ENCODE measurements around the gene SNPH.

Gene SNPH

DNA sequence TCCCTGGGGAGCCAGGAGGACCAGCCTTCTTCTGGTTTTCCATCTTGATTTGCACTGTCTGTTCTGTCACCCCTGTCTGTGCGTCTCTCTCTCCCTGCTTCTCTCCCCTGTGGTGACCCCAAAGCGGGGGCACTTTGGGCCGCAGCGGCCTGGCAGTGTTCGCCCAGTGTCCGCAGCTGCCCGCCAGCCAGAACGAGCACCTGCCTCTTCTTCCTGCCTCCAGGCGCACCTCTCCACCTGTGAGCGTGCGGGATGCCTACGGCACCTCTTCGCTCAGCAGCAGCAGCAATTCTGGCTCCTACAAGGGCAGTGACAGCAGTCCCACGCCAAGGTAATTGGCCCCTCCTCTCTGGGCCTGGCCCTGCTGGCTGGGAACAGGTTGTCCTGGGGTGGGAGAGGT, 30.8 kb downstream of the SNPH start:
- no peak for DNase-seq (ENCODE audit: low read depth)
- TF ChIP-seq, protein P1, sequence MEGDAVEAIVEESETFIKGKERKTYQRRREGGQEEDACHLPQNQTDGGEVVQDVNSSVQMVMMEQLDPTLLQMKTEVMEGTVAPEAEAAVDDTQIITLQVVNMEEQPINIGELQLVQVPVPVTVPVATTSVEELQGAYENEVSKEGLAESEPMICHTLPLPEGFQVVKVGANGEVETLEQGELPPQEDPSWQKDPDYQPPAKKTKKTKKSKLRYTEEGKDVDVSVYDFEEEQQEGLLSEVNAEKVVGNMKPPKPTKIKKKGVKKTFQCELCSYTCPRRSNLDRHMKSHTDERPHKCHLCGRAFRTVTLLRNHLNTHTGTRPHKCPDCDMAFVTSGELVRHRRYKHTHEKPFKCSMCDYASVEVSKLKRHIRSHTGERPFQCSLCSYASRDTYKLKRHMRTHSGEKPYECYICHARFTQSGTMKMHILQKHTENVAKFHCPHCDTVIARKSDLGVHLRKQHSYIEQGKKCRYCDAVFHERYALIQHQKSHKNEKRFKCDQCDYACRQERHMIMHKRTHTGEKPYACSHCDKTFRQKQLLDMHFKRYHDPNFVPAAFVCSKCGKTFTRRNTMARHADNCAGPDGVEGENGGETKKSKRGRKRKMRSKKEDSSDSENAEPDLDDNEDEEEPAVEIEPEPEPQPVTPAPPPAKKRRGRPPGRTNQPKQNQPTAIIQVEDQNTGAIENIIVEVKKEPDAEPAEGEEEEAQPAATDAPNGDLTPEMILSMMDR (conservative IDR thresholded peaks at IDR 0.05; ENCODE audit: low read length) = no peak
- no peak overlapping the region for H3K4me3 ChIP-seq (ENCODE audit: low read length)

DNA sequence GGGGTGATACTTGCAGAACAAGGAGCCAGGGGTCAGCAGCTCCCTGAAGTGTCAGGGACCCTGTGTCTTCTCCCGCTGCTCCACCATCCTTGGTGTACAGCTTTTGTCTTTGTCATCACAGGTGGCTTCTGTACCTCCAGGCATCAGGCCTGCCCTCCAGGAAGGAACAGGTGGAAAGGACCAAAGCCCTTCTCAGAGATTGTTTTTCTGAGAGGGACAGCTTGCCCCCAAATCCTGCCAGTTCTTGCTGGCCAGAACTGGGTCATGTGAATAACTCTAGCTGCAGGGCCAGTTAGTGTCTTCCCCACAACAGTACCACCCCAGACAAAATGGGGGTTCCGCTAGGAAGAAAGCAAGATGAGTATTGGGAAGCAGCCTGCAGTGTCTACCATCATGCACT, 31.4 kb downstream of the SNPH start:
- DNase-seq (ENCODE audit: low read depth) = no peak
- TF ChIP-seq, protein P1 (conservative IDR thresholded peaks at IDR 0.05; ENCODE audit: low read length) = no peak
- no peak overlapping the region for H3K4me3 ChIP-seq (ENCODE audit: low read length)

DNA sequence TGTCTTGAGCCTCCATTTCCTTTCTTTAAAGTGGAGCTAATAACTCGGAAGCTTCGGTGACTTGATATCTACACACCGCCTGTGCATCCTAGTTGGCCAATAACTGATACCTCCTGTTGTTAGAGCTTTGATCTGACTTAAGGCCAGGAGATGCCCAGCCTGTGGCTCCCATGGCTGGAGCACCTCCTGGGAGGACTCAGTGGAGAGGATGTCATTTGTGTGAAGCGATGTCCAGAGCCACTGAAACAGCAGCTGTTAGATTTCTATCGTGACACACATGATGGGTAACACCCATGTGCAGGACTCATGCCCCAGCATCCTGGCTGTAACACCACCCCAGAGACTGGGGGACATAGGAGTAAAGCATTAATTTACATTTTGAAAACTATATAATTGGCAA, 32.1 kb downstream of the SNPH start:
- DNase-seq (ENCODE audit: low read depth) = no peak
- no peak overlapping the region for H3K4me3 ChIP-seq (ENCODE audit: low read length)
- TF ChIP-seq, protein P1 (conservative IDR thresholded peaks at IDR 0.05; ENCODE audit: low read length) = no peak

DNA sequence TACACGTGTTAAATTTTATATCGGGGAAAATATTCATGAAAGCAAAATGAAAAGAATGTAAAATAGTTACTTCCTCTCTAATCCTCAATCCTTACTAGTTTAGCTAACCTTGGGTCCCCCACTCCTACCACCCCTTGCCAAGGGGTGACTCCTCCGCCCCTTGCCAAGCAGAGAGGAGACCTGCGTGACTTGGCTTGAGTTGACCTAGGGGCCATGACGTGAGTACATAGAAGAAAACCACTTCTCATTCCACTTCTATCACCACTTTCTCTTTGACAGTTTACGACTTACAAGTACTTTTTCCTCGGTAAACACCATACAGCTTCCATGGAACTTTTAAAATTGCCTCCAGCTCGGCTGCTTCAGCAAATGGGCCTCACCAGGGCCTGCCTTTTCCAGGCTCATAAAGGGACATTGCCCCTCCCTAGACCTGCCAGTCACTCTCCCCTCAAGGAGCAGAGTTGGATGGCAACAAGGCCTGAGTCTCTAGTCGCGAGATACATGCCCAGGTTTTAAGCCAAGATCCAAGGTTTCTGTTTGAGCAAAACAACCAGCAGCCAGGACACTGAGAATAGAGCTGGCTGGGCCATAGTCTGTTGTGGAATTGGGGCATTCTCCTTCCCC, 32.9 kb downstream of the SNPH start:
- no peak for DNase-seq (ENCODE audit: low read depth)
- TF ChIP-seq, protein P1 (conservative IDR thresholded peaks at IDR 0.05; ENCODE audit: low read length) = no peak
- H3K4me3 ChIP-seq (ENCODE audit: low read length) = no peak overlapping the region

DNA sequence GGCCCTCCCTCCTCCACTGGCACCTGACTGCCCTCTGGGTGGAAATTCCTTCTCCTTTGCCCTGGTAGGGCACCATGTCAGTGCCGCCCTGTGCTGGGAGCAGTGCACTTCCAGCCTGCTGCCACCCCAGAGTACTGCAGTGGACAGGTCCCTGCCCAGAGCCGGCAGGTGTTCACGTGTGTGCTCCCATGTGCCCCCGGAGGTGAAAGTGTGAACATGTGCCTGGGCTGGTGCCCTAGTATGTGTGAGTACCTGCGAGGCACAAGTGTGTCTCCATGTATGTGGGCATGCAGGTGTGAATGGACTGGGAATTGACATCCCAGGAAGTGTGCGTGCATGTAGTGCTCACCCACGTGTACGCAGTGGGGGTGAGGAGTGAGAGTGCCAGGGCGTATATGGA, 33.4 kb downstream of the SNPH start:
- TF ChIP-seq, protein P1 (conservative IDR thresholded peaks at IDR 0.05; ENCODE audit: low read length) = no peak
- DNase-seq (ENCODE audit: low read depth) = no peak
- H3K4me3 ChIP-seq (ENCODE audit: low read length) = no peak overlapping the region

DNA sequence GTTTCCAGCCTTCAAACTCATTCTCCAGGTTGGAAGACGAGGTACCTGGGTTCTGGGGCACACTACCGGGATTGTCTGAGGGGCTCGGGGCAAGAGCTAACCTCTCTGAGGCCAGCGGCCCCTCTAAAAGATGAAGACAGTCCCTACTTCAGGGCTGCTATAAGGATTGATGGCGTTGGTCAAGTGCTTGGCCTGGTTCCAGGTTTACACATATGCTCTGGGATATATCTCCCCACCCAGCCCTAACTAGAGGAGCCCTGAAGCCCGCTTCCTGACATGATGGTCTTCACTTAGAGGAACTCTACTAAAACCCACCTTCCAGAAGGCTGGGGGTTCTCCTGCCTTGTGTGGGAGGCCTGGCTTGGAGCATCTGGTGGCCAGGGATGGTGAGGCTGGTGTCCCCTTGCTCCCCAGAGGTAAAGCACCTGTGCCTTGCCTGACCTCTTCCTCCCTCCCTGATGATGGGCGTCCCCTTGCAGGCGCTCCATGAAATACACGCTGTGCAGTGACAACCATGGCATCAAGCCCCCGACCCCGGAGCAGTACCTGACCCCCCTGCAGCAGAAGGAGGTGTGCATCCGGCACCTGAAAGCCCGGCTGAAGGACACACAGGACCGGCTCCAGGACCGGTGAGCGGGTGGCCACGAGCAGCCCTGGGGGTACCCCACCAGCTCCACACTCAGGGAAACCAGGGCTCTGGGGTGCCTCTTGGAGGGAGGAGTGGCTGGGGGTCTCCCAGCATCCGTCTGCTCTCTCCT, 34.2 kb downstream of the SNPH start:
- TF ChIP-seq, protein P1 (conservative IDR thresholded peaks at IDR 0.05; ENCODE audit: low read length) = no peak
- no peak for DNase-seq (ENCODE audit: low read depth)
- H3K4me3 ChIP-seq (ENCODE audit: low read length) = no peak overlapping the region

DNA sequence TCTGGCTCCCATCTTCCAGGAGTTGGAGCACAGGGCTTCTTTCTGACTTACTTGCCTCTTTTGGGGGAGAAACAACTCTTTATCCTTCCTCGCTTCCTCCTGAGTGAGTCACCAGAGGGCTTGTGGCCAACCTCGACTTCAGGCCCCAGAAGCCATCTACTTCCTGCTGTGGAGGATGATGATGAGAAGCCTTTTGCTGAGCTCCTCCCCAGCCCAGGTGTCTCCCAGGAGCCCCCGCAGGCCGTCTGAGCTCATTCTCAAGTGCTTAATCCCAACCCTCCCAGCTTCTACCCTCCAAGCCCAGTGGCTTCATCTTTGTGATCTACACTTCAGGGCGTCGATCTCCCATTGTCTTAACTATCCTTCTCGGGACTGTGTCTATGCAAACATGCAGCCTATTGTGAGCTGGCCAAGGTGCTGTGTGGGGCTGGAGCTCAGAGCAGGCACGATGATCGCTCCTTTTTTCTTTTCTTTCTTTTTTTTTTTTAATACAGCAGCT, 35.0 kb downstream of the SNPH start:
- TF ChIP-seq, protein P1 (conservative IDR thresholded peaks at IDR 0.05; ENCODE audit: low read length) = no peak
- peak; percentile 57 for DNase-seq (ENCODE audit: low read depth)
- H3K4me3 ChIP-seq (ENCODE audit: low read length) = no peak overlapping the region

Data from AG10803 (cell line).